Endothelial cell of umbilical vein (primary cell): Measurements from ENCODE around the gene NTNG1. TPM values are rescaled to one million over a fixed set of nuclear protein-coding genes. Genes with fewer than 3 reads are reported as not detected.

Experiments used
- BruUV-seq: library from RNA; stranded (reverse); fragments of 400-500 nt; replicated peaks from 2 replicates; lab custom pipeline; 2021; lab: Mats Ljungman, UMichigan
- CTCF ChIA-PET: fragments of 300-600, 350-600 bp; sonication (Branson Sonifier 250); formaldehyde crosslinking; loops from one replicate; lab custom pipeline; 2021; ENCODE audit warnings: antibody characterized with exemption, inconsistent platforms; lab: Charles Lee
- POLR2A ChIA-PET: fragments of 300-600, 350-600 bp; sonication (Branson Sonifier 250); formaldehyde crosslinking; loops from one replicate; lab custom pipeline; 2021; ENCODE audit warnings: antibody characterized with exemption, inconsistent platforms; lab: Charles Lee
- DNase-seq: peaks from one replicate; pipeline ENCODE4 v3.0.0-alpha.2; 2011; ENCODE audit warnings: low read depth, low spot score
- FAIRE-seq: peaks from 2 replicates; lab custom pipeline; 2011; peaks lifted over from hg19 to GRCh38; lab: Jason Lieb, UNC
- H2AFZ ChIP-seq: 2 replicates; pipeline ENCODE4 v1.6.0; 2012; ENCODE audit warnings: low read depth, low read length, control low read depth, inconsistent platforms
- H3K27ac ChIP-seq: 2 replicates; pipeline ENCODE4 v1.5.1; 2011; ENCODE audit warnings: low read depth, mild to moderate bottlenecking, control low read depth, low read length, moderate library complexity; ENCODE audit not compliant: insufficient read depth
- H3K27me3 ChIP-seq, 2 experiments: 2 replicates each; pipeline versions ENCODE4 v1.6.0 to v1.6.1; 2011; ENCODE audit warnings: low read length in 2 of 2, mixed read lengths in 1 of 2; ENCODE audit not compliant: control insufficient read depth in 2 of 2, insufficient read depth in 2 of 2
- H3K36me3 ChIP-seq, 2 experiments: 2 replicates in 1 of 2; 3 replicates in 1 of 2; pipeline ENCODE4 v1.5.1; 2011; ENCODE audit warnings: low read length in 2 of 2, mild to moderate bottlenecking in 1 of 2, moderate library complexity in 1 of 2; ENCODE audit not compliant: control insufficient read depth in 2 of 2, insufficient read depth in 2 of 2; ENCODE audit errors: extremely low read depth in 1 of 2
- H3K4me1 ChIP-seq: 3 replicates; pipeline ENCODE4 v1.5.1; 2011; ENCODE audit warnings: mild to moderate bottlenecking, low read length; ENCODE audit not compliant: control insufficient read depth, insufficient read depth; ENCODE audit errors: extremely low read depth
- H3K4me2 ChIP-seq: 2 replicates; pipeline ENCODE4 v1.6.1; 2011; ENCODE audit warnings: low read length, control low read depth, mixed read lengths; ENCODE audit not compliant: insufficient read depth
- H3K4me3 ChIP-seq, 3 experiments: fragments of 200-600 bp in 1 of 3; sonication (generic), shearing (Covaris generic) in 1 of 3; replicated peaks in 1 of 3; 2 replicates each; pipeline ENCODE4 v1.5.1; 2011 to 2016; ENCODE audit warnings: control low read depth in 3 of 3, low read length in 3 of 3, mild to moderate bottlenecking in 2 of 3, inconsistent platforms in 1 of 3, low read depth in 1 of 3, moderate library complexity in 1 of 3; ENCODE audit not compliant: insufficient read depth in 1 of 3
- H3K79me2 ChIP-seq: 2 replicates; pipeline ENCODE4 v1.6.0; 2012; ENCODE audit warnings: low read length, inconsistent platforms; ENCODE audit not compliant: control insufficient read depth, insufficient read depth
- H3K9ac ChIP-seq: replicated peaks from 2 replicates; pipeline ENCODE3; 2011; ENCODE audit warnings: low read length, control low read depth; ENCODE audit not compliant: insufficient read depth; ENCODE audit errors: extremely low read depth
- H3K9me1 ChIP-seq: replicated peaks from 3 replicates; pipeline ENCODE4 v1.6.0; 2011; ENCODE audit warnings: mild to moderate bottlenecking, low read length; ENCODE audit not compliant: control insufficient read depth, insufficient read depth; ENCODE audit errors: extremely low read depth
- H3K9me3 ChIP-seq: replicated peaks from 2 replicates; pipeline ENCODE4 v1.5.1; 2012; ENCODE audit warnings: low read length, inconsistent platforms; ENCODE audit not compliant: control insufficient read depth, insufficient read depth
- H4K20me1 ChIP-seq: replicated peaks from 2 replicates; pipeline ENCODE3; 2011; ENCODE audit warnings: mild to moderate bottlenecking, low read length; ENCODE audit not compliant: control insufficient read depth, insufficient read depth; ENCODE audit errors: extremely low read depth
- CTCF ChIP-seq, 2 donors: IDR thresholded peaks; 1 replicate in 1 of 2; 2 replicates in 1 of 2; pipeline ENCODE4 v1.5.1; 2011; ENCODE audit warnings: low read length in 2 of 2, mild to moderate bottlenecking in 2 of 2, moderate library complexity in 2 of 2, control low read depth in 1 of 2, inconsistent platforms in 1 of 2, low read depth in 1 of 2; ENCODE audit not compliant: insufficient read depth in 1 of 2; ENCODE audit errors: extremely low read depth in 1 of 2
- FOS ChIP-seq: IDR thresholded peaks from 2 replicates; pipeline ENCODE4 v1.6.1; 2011; ENCODE audit warnings: mild to moderate bottlenecking, low read length, moderate library complexity, borderline replicate concordance; ENCODE audit not compliant: insufficient read depth
- GATA2 ChIP-seq: IDR thresholded peaks from 2 replicates; pipeline ENCODE4 v1.7.0; 2011; ENCODE audit warnings: low read depth, mild to moderate bottlenecking, moderate library complexity, mixed read lengths, low read length; ENCODE audit not compliant: insufficient read length, insufficient read depth
- MYC ChIP-seq: IDR thresholded peaks from one replicate; pipeline ENCODE4 v1.6.1; 2011; ENCODE audit warnings: mild to moderate bottlenecking, low read depth, low read length
- POLR2AphosphoS5 ChIP-seq: IDR thresholded peaks from 2 replicates; pipeline ENCODE4 v1.6.1; 2012; ENCODE audit warnings: low read depth, mild to moderate bottlenecking, control low read depth, low read length, moderate library complexity; ENCODE audit not compliant: insufficient read depth
- dilution Hi-C: fragments of 300-500 bp; cut with MboI; formaldehyde crosslinking; loops from one replicate; pipeline ENCODE4 v1.15.0; 2019; ENCODE audit warnings: low sequenced_read_pairs; ENCODE audit not compliant: extremely low pct_ligation_motif_present
- intact Hi-C: fragments of 100-400 bp; cut with micrococcal nuclease; formaldehyde crosslinking; loops from one replicate; pipeline ENCODE4 v1.10.0; 2022
- polyA plus RNA-seq, 4 experiments: library from polyadenylated mRNA; depleted of rRNA in 3 of 4; stranded (reverse) in 3 of 4; unstranded in 1 of 4; fragments of >200 nt; gene quantifications; 2 replicates each; pipeline versions ENCODE4 v1.2.1 to v1.2.3, GENCODE V29; 2011 to 2012; ENCODE audit warnings: missing spikeins in 1 of 4
- total RNA-seq: library from RNA; stranded (reverse); gene quantifications from 2 replicates; pipeline ENCODE4 v1.2.3, GENCODE V29; 2021

NTNG1 gene
- total and polyA plus RNA-seq, 2 donors (not counting 3 experiments of a cell fraction or from before 2014, with no cell fraction given): not detected

DNA sequence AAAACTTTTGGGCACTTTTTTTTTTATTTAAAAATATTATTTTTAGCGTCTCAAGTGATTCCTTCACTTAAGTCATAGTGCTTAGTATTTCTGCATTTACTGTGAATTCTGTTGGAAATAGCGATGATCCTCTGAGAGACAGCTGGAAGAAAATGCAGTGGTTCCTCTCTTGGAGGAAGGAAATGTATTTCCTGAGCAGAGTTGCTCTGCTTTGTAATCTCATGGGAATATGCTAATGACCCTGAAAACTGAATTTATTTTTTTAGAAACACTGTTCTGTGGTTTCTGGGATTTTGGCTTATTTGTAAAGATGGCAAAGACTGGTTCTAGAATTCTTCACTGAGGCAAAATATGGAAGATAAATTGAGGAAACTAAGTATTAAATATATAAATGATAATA, 88.9 kb downstream of the NTNG1 start:
- H3K9ac ChIP-seq: no peak overlapping the region
- H4K20me1 ChIP-seq: no peaks in the 10 kb centered on the region
- H3K9me1 ChIP-seq: no peaks in the 10 kb centered on the region
- H3K36me3 ChIP-seq: no peaks in the 10 kb centered on the region
- FAIRE-seq (no peak), DNase-seq (no peak)
- no peaks in the 10 kb centered on the region for H3K27me3 ChIP-seq
- H3K4me2 ChIP-seq: no peak overlapping the region
- TF ChIP-seq FOS: no peak
- H3K4me1 ChIP-seq: no peaks in the 10 kb centered on the region
- no peak overlapping the region for H2AFZ ChIP-seq
- H3K79me2 ChIP-seq: no peaks in the 10 kb centered on the region
- H3K4me3 ChIP-seq: no peak overlapping the region
- H3K27ac ChIP-seq: no peak overlapping the region
- no TSS peak for BruUV-seq
- dilution Hi-C loops: no loop called here
- CTCF ChIA-PET: no interaction called here
- POLR2A ChIA-PET: no interaction called here
- intact Hi-C loops: no loop called here
- no peaks in the 10 kb centered on the region for H3K9me3 ChIP-seq

- CTCF ChIA-PET: no interaction called here
- no peak for FAIRE-seq
Observed at GRCh38 chr1:107230121-107230520, 89.3 kb downstream of the NTNG1 start.

More at GRCh38 chr1:107230121-107230520, 89.3 kb downstream of the NTNG1 start:
- Histone ChIP-seq H3K27me3 (no peaks in the 10 kb centered on the region), H2AFZ (no peak overlapping the region), H3K4me1 (no peaks in the 10 kb centered on the region), H3K79me2 (no peaks in the 10 kb centered on the region), H3K4me2 (no peak overlapping the region), H3K9ac (no peak overlapping the region), H3K9me1 (no peaks in the 10 kb centered on the region), H3K9me3 (no peaks in the 10 kb centered on the region), H3K27ac (no peak overlapping the region), H4K20me1 (no peaks in the 10 kb centered on the region), H3K36me3 (no peaks in the 10 kb centered on the region), H3K4me3 (no peak overlapping the region)
- DNase-seq: no peak
- BruUV-seq: no TSS peak
- POLR2A ChIA-PET: no interaction called here
- dilution Hi-C loops (no loop called here), intact Hi-C loops (no loop called here)
- TF ChIP-seq GATA2 (no peak), FOS (no peak), POLR2AphosphoS5 (no peak), MYC (no peak), CTCF (IDR thresholded peaks at IDR 0.05; ENCODE audit: extremely low read depth in 1 of 2, insufficient read depth in 1 of 2, low read depth in 1 of 2, low read length in 2 of 2) (no peak)
